H1 (cell line): Measurements from ENCODE around the gene LCNL1. TPM values are rescaled to one million over a fixed set of nuclear protein-coding genes. Genes with fewer than 3 reads are reported as not detected.

Experiments used
- ATF2 ChIP-seq: IDR thresholded peaks from 2 replicates; pipeline ENCODE4 v1.6.1; 2012; ENCODE audit warnings: low read length, inconsistent platforms
- CBX5 ChIP-seq: fragments of 300-800, 300-1000 bp; sonication (generic); IDR thresholded peaks from 2 replicates; pipeline ENCODE4 v1.7.1; 2016; ENCODE audit warnings: antibody characterized with exemption, low read length, low read depth
- GABPA ChIP-seq: IDR thresholded peaks from 2 replicates; pipeline ENCODE4 v1.6.1; 2011; ENCODE audit warnings: mild to moderate bottlenecking, low read length, moderate library complexity, borderline replicate concordance; ENCODE audit not compliant: insufficient read depth
- JUN ChIP-seq: IDR thresholded peaks from 2 replicates; pipeline ENCODE4 v1.6.1; 2011; ENCODE audit warnings: low read depth, mild to moderate bottlenecking, improper control_type of control experiment, low read length
- KDM1A ChIP-seq: fragments of 200-600, 300-600 bp; sonication (generic); IDR thresholded peaks from 2 replicates; pipeline ENCODE4 v1.7.1; 2016; ENCODE audit warnings: mild to moderate bottlenecking, low read length, borderline replicate concordance
- POLR2A ChIP-seq, 2 experiments: IDR thresholded peaks; 1 replicate in 1 of 2; 2 replicates in 1 of 2; pipeline ENCODE4 v1.6.1; 2011; ENCODE audit warnings: low read depth in 2 of 2, low read length in 2 of 2, mild to moderate bottlenecking in 2 of 2; ENCODE audit errors: control extremely low read depth in 1 of 2
- RXRA ChIP-seq: IDR thresholded peaks from 2 replicates; pipeline ENCODE4 v1.6.1; 2011; ENCODE audit warnings: low read depth, mild to moderate bottlenecking, low read length, moderate library complexity; ENCODE audit not compliant: insufficient read depth
- SIX5 ChIP-seq: IDR thresholded peaks from 2 replicates; pipeline ENCODE4 v1.6.1; 2011; ENCODE audit warnings: mild to moderate bottlenecking, low read depth, low read length
- SP4 ChIP-seq: IDR thresholded peaks from 2 replicates; pipeline ENCODE4 v1.6.1; 2012; ENCODE audit warnings: low read length, inconsistent platforms
- polyA plus RNA-seq, 7 experiments: library from polyadenylated mRNA; depleted of rRNA in 3 of 7; stranded (reverse) in 5 of 7; unstranded in 2 of 7; fragments of >200 nt in 5 of 7; fragments of 200-250 nt in 2 of 7; gene quantifications; 1 replicate in 5 of 7; 2 replicates in 1 of 7; 4 replicates in 1 of 7; pipeline versions ENCODE4 v1.2.1 to v1.2.3, GENCODE V29; 2011 to 2013; ENCODE audit warnings: missing spikeins in 2 of 7, mixed read lengths in 2 of 7
- total RNA-seq: library from RNA; stranded (reverse); fragmentation: NEBNext Ultra II Directional; extraction: Animal tissue kit (Norgen Biotek cat#: 25700); gene quantifications from 2 replicates; pipeline ENCODE4 v1.2.1, GENCODE V29; 2021

The LCNL1 gene
- total and polyA plus RNA-seq, 2 of the 8 experiments (the other 6 are each of a cell fraction or from before 2014, with no cell fraction given), result 0.11 TPM; not detected in 1

GRCh38 chr9:137011907-137012675 is 29.3 kb downstream of the LCNL1 start (continued):
- TF ChIP-seq POLR2A (IDR thresholded peaks at IDR 0.05; ENCODE audit: control extremely low read depth in 1 of 2, low read depth in 2 of 2, low read length in 2 of 2) (no peak), CBX5 (no peak), SP4 (no peak), SIX5 (no peak), KDM1A (no peak), RXRA (no peak), ATF2 (no peak), JUN (no peak), GABPA (no peak)
